NCI-H187 treated with DMSO at 0.1 percent for 48 hours (cell line): ENCODE results near the gene DBN1.

Experiments
- DNase-seq: peaks from one replicate; lab custom pipeline; 2025; lab: John Stamatoyannopoulos, UW

DBN1 gene

GRCh38 chr5:177472460-177473442, 683 bp downstream of the DBN1 start:
- no peak for DNase-seq

- no peak for DNase-seq
These were observed 1.7 kb downstream of the DBN1 start for GRCh38 chr5:177471610-177472356.

- no peak for DNase-seq
These were observed 2.5 kb downstream of the DBN1 start for GRCh38 chr5:177470759-177471536.

GRCh38 chr5:177469750-177470525, 3.5 kb downstream of the DBN1 start:
- no peak for DNase-seq

- no peak for DNase-seq
These were observed 4.5 kb downstream of the DBN1 start for GRCh38 chr5:177468685-177469628.

GRCh38 chr5:177468329-177468684, 5.1 kb downstream of the DBN1 start:
- no peak for DNase-seq

GRCh38 chr5:177467436-177467835, 6.0 kb downstream of the DBN1 start:
- DNase-seq: no peak

- DNase-seq: no peak
These were observed 6.6 kb downstream of the DBN1 start for GRCh38 chr5:177466861-177467260.

- no peak for DNase-seq
These were observed 8.4 kb downstream of the DBN1 start for GRCh38 chr5:177465044-177465443.

- DNase-seq: no peak
These were observed 11.3 kb downstream of the DBN1 start for GRCh38 chr5:177462021-177462670.

- no peak for DNase-seq
These were observed 13.4 kb downstream of the DBN1 start for GRCh38 chr5:177459819-177460628.

- no peak for DNase-seq
These were observed 14.1 kb downstream of the DBN1 start for GRCh38 chr5:177459357-177459756.

GRCh38 chr5:177458912-177459350, 14.5 kb downstream of the DBN1 start:
- no peak for DNase-seq

GRCh38 chr5:177457852-177458681, 15.4 kb downstream of the DBN1 start:
- no peak for DNase-seq

- DNase-seq: peak; percentile 50
These were observed 16.2 kb downstream of the DBN1 start for GRCh38 chr5:177456976-177457851.

- DNase-seq: no peak
These were observed 16.9 kb downstream of the DBN1 start for GRCh38 chr5:177456591-177456964.
